WTC11 (cell line): ENCODE results near the gene LRRC27. TPM values are rescaled to one million over a fixed set of nuclear protein-coding genes. Genes with fewer than 3 reads are reported as not detected.
"Not testable (repeated sequence)": the region's sequence is repeated elsewhere in the genome, so short reads cannot be mapped to it uniquely, and the experiment has no call there.

Source experiments
- ATAC-seq: fragments of 200-7000 bp; cut with Tn5 transposase; 2 replicates; pipeline ENCODE4 v1.10.0; 2021; ENCODE audit warnings: mild to moderate bottlenecking, moderate library complexity
- CTCF ChIA-PET: fragments of 300-600 bp; sonication (Branson Sonifier 250); formaldehyde crosslinking; loops from one replicate; lab custom pipeline; 2021; ENCODE audit warnings: antibody characterized with exemption; lab: Charles Lee
- POLR2A ChIA-PET: fragments of 350-600 bp; sonication (Branson Sonifier 250); formaldehyde crosslinking; loops from one replicate; lab custom pipeline; 2021; ENCODE audit warnings: antibody characterized with exemption; lab: Charles Lee
- DNase-seq: peaks from one replicate; pipeline ENCODE4 v3.0.0; 2021; ENCODE audit warnings: low spot score
- H3K27ac Mint-ChIP-seq: 2 replicates; pipeline ENCODE4 v1.8.0; 2021; ENCODE audit warnings: mixed read lengths
- H3K27me3 Mint-ChIP-seq: 2 replicates; pipeline ENCODE4 v1.8.0; 2021; ENCODE audit warnings: low read depth, mild to moderate bottlenecking, moderate library complexity, mixed read lengths
- H3K36me3 Mint-ChIP-seq: 2 replicates; pipeline ENCODE4 v1.8.0; 2021; ENCODE audit warnings: mixed read lengths
- H3K4me1 Mint-ChIP-seq: 2 replicates; pipeline ENCODE4 v1.8.0; 2022; ENCODE audit warnings: mixed read lengths
- H3K4me3 Mint-ChIP-seq: 2 replicates; pipeline ENCODE4 v1.8.0; 2021; ENCODE audit warnings: mild to moderate bottlenecking, moderate library complexity, mixed read lengths
- H3K9me3 Mint-ChIP-seq: 2 replicates; pipeline ENCODE4 v1.8.0; 2021; ENCODE audit warnings: mixed read lengths
- ARID4B ChIP-seq: sonication (generic); formaldehyde crosslinking; IDR thresholded peaks from 2 replicates; pipeline ENCODE4 v1.8.0; 2023; ENCODE audit warnings: missing genetic modification reagents, mild to moderate bottlenecking, borderline replicate concordance
- CREB1 ChIP-seq: sonication (generic); formaldehyde crosslinking; IDR thresholded peaks from 2 replicates; pipeline ENCODE4 v1.8.0; 2023; ENCODE audit warnings: mild to moderate bottlenecking, missing genetic modification reagents
- ESRRA ChIP-seq: sonication (generic); formaldehyde crosslinking; IDR thresholded peaks from 2 replicates; pipeline ENCODE4 v1.8.1; 2022; ENCODE audit warnings: mild to moderate bottlenecking, missing genetic modification reagents, borderline replicate concordance
- GABPB1 ChIP-seq: sonication (generic); formaldehyde crosslinking; IDR thresholded peaks from 2 replicates; pipeline ENCODE4 v1.8.1; 2023; ENCODE audit warnings: mild to moderate bottlenecking, missing genetic modification reagents
- KAT7 ChIP-seq: sonication (generic); formaldehyde crosslinking; IDR thresholded peaks from 2 replicates; pipeline ENCODE4 v1.8.1; 2023; ENCODE audit warnings: missing genetic modification reagents, mild to moderate bottlenecking, borderline replicate concordance
- NR2C2 ChIP-seq: sonication (generic); formaldehyde crosslinking; IDR thresholded peaks from 2 replicates; pipeline ENCODE4 v1.8.0; 2022; ENCODE audit warnings: mild to moderate bottlenecking, missing genetic modification reagents
- SMAD3 ChIP-seq: sonication (generic); formaldehyde crosslinking; IDR thresholded peaks from 2 replicates; pipeline ENCODE4 v1.8.0; 2022; ENCODE audit warnings: missing genetic modification reagents, mild to moderate bottlenecking, borderline replicate concordance
- SOX15 ChIP-seq: fragments of 250-450 bp; sonication (Bioruptor Pico); IDR thresholded peaks from 2 replicates; pipeline ENCODE4 v1.9.0; 2021; ENCODE audit warnings: mild to moderate bottlenecking
- ZBTB21 ChIP-seq: sonication (generic); formaldehyde crosslinking; IDR thresholded peaks from 2 replicates; pipeline ENCODE4 v1.8.1; 2023; ENCODE audit warnings: mild to moderate bottlenecking, missing genetic modification reagents, borderline replicate concordance
- ZMAT4 ChIP-seq: fragments of 250-450 bp; sonication (Bioruptor Pico); IDR thresholded peaks from 2 replicates; pipeline ENCODE4 v1.9.0; 2021; ENCODE audit warnings: mild to moderate bottlenecking
- ZNF232 ChIP-seq: sonication (generic); formaldehyde crosslinking; IDR thresholded peaks from 2 replicates; pipeline ENCODE4 v1.8.0; 2022; ENCODE audit warnings: mild to moderate bottlenecking, missing genetic modification reagents
- ZNF532 ChIP-seq: fragments of 250-450 bp; sonication (Bioruptor Pico); IDR thresholded peaks from 2 replicates; pipeline ENCODE4 v1.9.0; 2021; ENCODE audit warnings: mild to moderate bottlenecking, borderline replicate concordance
- total RNA-seq: library from RNA; stranded (reverse); gene quantifications from 3 replicates; pipeline ENCODE4 v1.2.3, GENCODE V29; 2021

The LRRC27 gene
- total RNA-seq, 1 experiment from 2014 or later, result 4.4 TPM

DNA sequence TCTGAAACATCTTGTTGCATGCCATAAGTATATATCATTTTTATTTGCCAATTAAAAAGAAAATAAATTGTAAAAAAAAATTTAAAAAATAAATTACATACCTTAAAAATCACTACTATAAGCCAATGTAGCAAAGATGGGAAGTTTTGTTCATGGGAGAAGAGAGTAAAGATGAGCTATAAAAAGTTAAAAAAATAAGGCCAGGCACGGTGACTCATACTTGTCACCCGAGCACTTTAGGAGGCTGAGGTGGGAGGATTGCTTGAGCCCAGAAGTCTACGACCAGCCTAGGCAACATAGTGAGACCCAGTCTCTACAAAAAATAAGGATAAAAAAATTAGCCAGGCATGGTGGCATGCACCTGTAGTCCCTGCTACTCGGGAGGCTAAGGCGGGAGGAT is 15.9 kb upstream of the LRRC27 start:
- CTCF ChIA-PET, result no interaction called here
- H3K4me1 Mint-ChIP-seq, result peaks cover 5% of the 10 kb centered on the region
- POLR2A ChIA-PET, result no interaction called here

GRCh38 chr10:132317477-132317876 is 14.5 kb upstream of the LRRC27 start:
- ATAC-seq, H3K4me1 Mint-ChIP-seq, CTCF ChIA-PET, H3K4me3 Mint-ChIP-seq, DNase-seq, H3K27ac Mint-ChIP-seq, POLR2A ChIA-PET, H3K36me3 Mint-ChIP-seq, H3K27me3 Mint-ChIP-seq: not testable (repeated sequence)
- H3K9me3 Mint-ChIP-seq, result peaks cover 14% of the 10 kb centered on the region

More for the DNA sequence above, 15.9 kb upstream of the LRRC27 start:
- Mint-ChIP-seq H3K9me3 (peaks cover 14% of the 10 kb centered on the region), H3K4me3 (no peak overlapping the region), H3K36me3 (no peaks in the 10 kb centered on the region; the same call in 1 of the 2 replicates), H3K27ac (no peak overlapping the region), H3K27me3 (peaks cover 13% of the 10 kb centered on the region)
- no peak for TF ChIP-seq ZMAT4 (CRISPR knock-in tag)
- no peak for TF ChIP-seq KAT7
- no peak for TF ChIP-seq SMAD3 (CRISPR knock-in tag)
- no peak for TF ChIP-seq SOX15
- TF ChIP-seq ESRRA (CRISPR knock-in tag), result no peak
- no peak for TF ChIP-seq ZNF232
- TF ChIP-seq CREB1 (CRISPR knock-in tag), result no peak
- DNase-seq (no peak), ATAC-seq (no peak)

DNA sequence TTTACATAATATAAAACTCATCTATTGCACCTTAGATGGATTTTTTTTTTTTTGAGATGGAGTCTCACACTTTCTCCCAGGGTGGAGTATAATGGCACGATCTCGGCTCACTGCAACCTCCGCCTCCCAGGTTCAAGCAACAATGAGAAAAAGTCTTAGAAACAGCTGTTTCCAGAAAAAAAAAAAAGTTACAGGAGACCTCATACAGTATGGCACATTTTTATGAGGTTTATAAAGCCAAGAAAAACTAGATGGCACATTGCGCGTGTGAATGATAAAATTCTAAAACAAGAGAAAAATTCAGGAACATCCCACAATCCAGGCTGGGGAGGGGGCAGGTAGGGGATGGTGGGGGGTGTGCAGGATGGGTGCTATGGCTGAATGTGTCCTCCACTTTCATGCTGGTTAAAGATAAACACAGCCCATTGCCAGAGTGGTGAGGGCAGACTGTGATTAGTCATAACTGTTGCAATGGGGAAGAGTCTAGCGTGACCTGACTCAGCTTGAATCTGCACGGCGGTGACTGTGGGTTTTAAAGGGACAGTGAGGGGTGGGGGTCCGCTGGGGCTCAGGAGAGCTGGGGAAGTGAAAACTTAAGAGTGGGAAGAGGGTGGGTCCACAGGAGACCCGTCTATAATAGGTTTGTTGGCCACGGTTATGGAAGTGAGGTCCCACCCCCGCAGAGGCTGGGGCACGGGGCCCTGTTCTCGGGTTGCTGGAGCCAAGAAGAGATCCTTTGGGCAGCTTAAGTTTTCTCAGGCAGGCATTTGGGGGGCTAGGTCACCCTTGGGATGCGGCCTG is 11.9 kb upstream of the LRRC27 start:
- no peak for DNase-seq
- TF ChIP-seq ARID4B (CRISPR knock-in tag) (no peak), ZBTB21 (CRISPR knock-in tag) (no peak), GABPB1 (CRISPR knock-in tag) (peak; percentile 47; the same call in 1 of the 2 replicates), NR2C2 (no peak), ZNF532 (no peak)
- H3K27me3 Mint-ChIP-seq, result no peaks in the 10 kb centered on the region; the same call in 1 of the 2 replicates
- POLR2A ChIA-PET, result no interaction called here
- peaks cover 9% of the 10 kb centered on the region for H3K36me3 Mint-ChIP-seq
- no peak overlapping the region for H3K27ac Mint-ChIP-seq
- no peak overlapping the region for H3K4me3 Mint-ChIP-seq
- no peak for ATAC-seq
- peaks cover 6% of the 10 kb centered on the region; the same call in 1 of the 2 replicates for H3K9me3 Mint-ChIP-seq
- CTCF ChIA-PET, result no interaction called here
- no peaks in the 10 kb centered on the region for H3K4me1 Mint-ChIP-seq
